Erythroblast (primary cell): ENCODE measurements around the gene SEPTIN14.

Experiments
- GATA1 ChIP-seq: IDR thresholded peaks from 2 replicates; pipeline ENCODE4 v1.6.1; 2011; ENCODE audit warnings: low read depth, mild to moderate bottlenecking, control low read depth, low read length, moderate library complexity
- POLR2A ChIP-seq: IDR thresholded peaks from 2 replicates; pipeline ENCODE4 v1.6.1; 2011; ENCODE audit warnings: mild to moderate bottlenecking, low read length

GRCh38 chr7:55838595-55838994, 24.0 kb downstream of the SEPTIN14 start:
- TF ChIP-seq POLR2A (no peak), GATA1 (no peak)
